GM12878 (cell line): ENCODE results near the gene KIF26A. TPM values are rescaled to one million over a fixed set of nuclear protein-coding genes. Genes with fewer than 3 reads are reported as not detected.

Experiments used
- ATAC-seq: fragments of 200-7000 bp; cut with Tn5 transposase; 3 replicates; pipeline ENCODE4 v1.9.1; 2020; ENCODE audit warnings: mild to moderate bottlenecking, moderate library complexity
- Bru-seq: library from RNA; stranded (reverse); fragments of 400-500 nt; gene quantifications from one replicate; lab custom pipeline; 2021; lab: Mats Ljungman, UMichigan
- BruChase-seq, 2 experiments: library from RNA; stranded (reverse); fragments of 400-500 nt; gene quantifications; one replicate each; lab custom pipeline; 2021; lab: Mats Ljungman, UMichigan
- BruUV-seq: library from RNA; stranded (reverse); fragments of 400-500 nt; replicated peaks from 2 replicates; lab custom pipeline; 2021; lab: Mats Ljungman, UMichigan
- CTCF ChIA-PET: fragments of 300-600 bp; sonication (Branson Sonifier 250); formaldehyde crosslinking; extraction: SDS; loops from one replicate; lab custom pipeline; 2021; ENCODE audit warnings: inconsistent platforms; lab: Yijun Ruan, JAX
- POLR2A ChIA-PET: fragments of 350-600 bp; formaldehyde crosslinking; extraction: SDS; loops from one replicate; lab custom pipeline; 2021; ENCODE audit warnings: inconsistent platforms; lab: Charles Lee
- RAD21 ChIA-PET: fragments of 300-600 bp; sonication (Branson Sonifier 250); formaldehyde crosslinking; loops from one replicate; lab custom pipeline; 2023; ENCODE audit warnings: antibody characterized with exemption; ENCODE audit not compliant: unreplicated experiment; lab: Charles Lee
- SMC1A ChIA-PET: fragments of 300-600 bp; sonication (Branson Sonifier 250); formaldehyde crosslinking; loops from one replicate; lab custom pipeline; 2023; ENCODE audit not compliant: unreplicated experiment, uncharacterized antibody; lab: Charles Lee
- DNase-seq: peaks from one replicate; pipeline ENCODE4 v3.0.0-alpha.2; 2011; ENCODE audit warnings: low read depth, low spot score
- FAIRE-seq: peaks from 3 replicates; lab custom pipeline; 2011; peaks lifted over from hg19 to GRCh38; lab: Jason Lieb, UNC
- H2AFZ ChIP-seq: 2 replicates; pipeline ENCODE4 v1.6.0; 2011; ENCODE audit warnings: low read depth, low read length, control low read depth; ENCODE audit not compliant: control insufficient read depth
- H3K27ac ChIP-seq: 2 replicates; pipeline ENCODE4 v1.5.1; 2011; ENCODE audit warnings: control low read depth; ENCODE audit not compliant: control insufficient read depth, insufficient read depth
- H3K27me3 ChIP-seq, 2 experiments: replicated peaks in 1 of 2; 2 replicates each; pipeline versions ENCODE4 v1.6.0 to v1.6.1; 2011; ENCODE audit warnings: low read length in 1 of 2; ENCODE audit not compliant: control insufficient read depth in 2 of 2, insufficient read depth in 2 of 2
- H3K36me3 ChIP-seq, 2 experiments: 2 replicates each; pipeline ENCODE4 v1.5.1; 2011; ENCODE audit warnings: low read length in 1 of 2; ENCODE audit not compliant: control insufficient read depth in 2 of 2, insufficient read depth in 2 of 2
- H3K4me1 ChIP-seq: 2 replicates; pipeline ENCODE4 v1.6.1; 2011; ENCODE audit warnings: mild to moderate bottlenecking, low read length, moderate library complexity, mixed read lengths; ENCODE audit not compliant: control insufficient read depth, insufficient read depth
- H3K4me2 ChIP-seq: 2 replicates; pipeline ENCODE4 v1.6.0; 2011; ENCODE audit warnings: control low read depth; ENCODE audit not compliant: control insufficient read depth, insufficient read depth
- H3K4me3 ChIP-seq: fragments of 200-600 bp; sonication (generic); 2 replicates; pipeline ENCODE4 v1.5.1; 2016
- H3K79me2 ChIP-seq: 2 replicates; pipeline ENCODE4 v1.6.0; 2011; ENCODE audit warnings: low read length; ENCODE audit not compliant: control insufficient read depth, insufficient read depth
- H3K9ac ChIP-seq: 2 replicates; pipeline ENCODE4 v1.8.0; 2011; ENCODE audit warnings: low read length, control low read depth, mixed read lengths; ENCODE audit not compliant: control insufficient read depth, insufficient read depth
- H3K9me3 ChIP-seq: replicated peaks from 3 replicates; pipeline ENCODE4 v1.5.1; 2011; ENCODE audit warnings: mild to moderate bottlenecking, low read length; ENCODE audit not compliant: control insufficient read depth, insufficient read depth
- H4K20me1 ChIP-seq: 2 replicates; pipeline ENCODE4 v1.6.0; 2011; ENCODE audit not compliant: control insufficient read depth, insufficient read depth
- BRCA1 ChIP-seq: IDR thresholded peaks from 2 replicates; pipeline ENCODE4 v1.6.1; 2011; ENCODE audit warnings: low read depth, low read length, improper control_type of control experiment
- CBX3 ChIP-seq: fragments of 200-600 bp; sonication (generic); IDR thresholded peaks from 2 replicates; pipeline ENCODE4 v1.6.1; 2016; ENCODE audit warnings: low read depth, borderline replicate concordance
- CREB1 ChIP-seq: IDR thresholded peaks from 2 replicates; pipeline ENCODE4 v1.6.1; 2012; ENCODE audit warnings: low read depth, mild to moderate bottlenecking, inconsistent platforms
- MTA2 ChIP-seq: fragments of 450-650 bp; IDR thresholded peaks from 2 replicates; pipeline ENCODE4 v1.6.1; 2016; ENCODE audit warnings: low read depth, mild to moderate bottlenecking, moderate library complexity
- NR2C1 ChIP-seq: fragments of 450-650 bp; IDR thresholded peaks from 2 replicates; pipeline ENCODE4 v1.6.1; 2017; ENCODE audit warnings: antibody characterized with exemption, mild to moderate bottlenecking, moderate library complexity
- NR2C2 ChIP-seq: IDR thresholded peaks from 2 replicates; pipeline ENCODE4 v1.6.1; 2011; ENCODE audit warnings: borderline replicate concordance, low read depth; ENCODE audit not compliant: control insufficient read depth, insufficient read length
- RAD51 ChIP-seq: fragments of 450-650 bp; IDR thresholded peaks from 2 replicates; pipeline ENCODE4 v1.6.1; 2016; ENCODE audit warnings: moderate library complexity, mild to moderate bottlenecking, inconsistent platforms
- SMAD5 ChIP-seq: IDR thresholded peaks from 2 replicates; pipeline ENCODE4 v1.6.1; 2016; ENCODE audit warnings: antibody characterized with exemption, low read depth
- SMARCA5 ChIP-seq: fragments of 450-650 bp; IDR thresholded peaks from 2 replicates; pipeline ENCODE4 v1.6.1; 2017; ENCODE audit warnings: mild to moderate bottlenecking
- SPI1 ChIP-seq: IDR thresholded peaks from 2 replicates; pipeline ENCODE4 v1.6.1; 2011; ENCODE audit warnings: low read depth, mild to moderate bottlenecking, low read length, moderate library complexity, borderline replicate concordance; ENCODE audit not compliant: insufficient read depth
- SUPT20H ChIP-seq: IDR thresholded peaks from 2 replicates; pipeline ENCODE4 v1.6.1; 2011; ENCODE audit warnings: low read depth, mild to moderate bottlenecking, low read length, moderate library complexity, borderline replicate concordance; ENCODE audit not compliant: control insufficient read depth
- TAF1 ChIP-seq: IDR thresholded peaks from 2 replicates; pipeline ENCODE4 v1.6.1; 2011; ENCODE audit warnings: mild to moderate bottlenecking, low read depth, low read length, borderline replicate concordance
- whole genome bisulfite sequencing: methylation state at CpG from one replicate; pipeline ENCODE4 v1.1.6; 2016; ENCODE audit warnings: low lambda C conversion rate; ENCODE audit not compliant: insufficient replicate concordance, insufficient coverage; ENCODE audit errors: missing lambda C conversion rate; 5-methylcytosine and 5-hydroxymethylcytosine counted together
- in situ Hi-C: fragments of 300-500 bp; cut with MboI; formaldehyde crosslinking; loops from 9 replicates; pipeline ENCODE4 v1.14.3; 2018; ENCODE audit warnings: mixed read lengths
- intact Hi-C: fragments of 100-400 bp; cut with micrococcal nuclease; formaldehyde crosslinking; loops from one replicate; pipeline ENCODE4 v1.14.2; 2022; ENCODE audit not compliant: unreplicated experiment
- long read RNA-seq, 2 experiments: library from polyadenylated mRNA; unstranded; transcript quantifications; one replicate each; pipeline ENCODE4 v2.0.0, GENCODE V29; 2019 to 2020
- polyA minus RNA-seq, 3 experiments: library from RNA; depleted of rRNA, polyadenylated mRNA; stranded (reverse); fragments of >200 nt; gene quantifications; 2 replicates each; pipeline ENCODE4 v1.2.3, GENCODE V29; 2011
- polyA plus RNA-seq, 11 experiments: library from polyadenylated mRNA; depleted of rRNA in 4 of 11; unstranded in 6 of 11; stranded (reverse) in 5 of 11; fragments of >200 nt; fragmentation: Nextera tagmentation in 4 of 11; fragmentation: Illumina TruSeq in 1 of 11; extraction: Ambion mirVana in 4 of 11; extraction: Trizol in 1 of 11; gene quantifications; 1 replicate in 1 of 11; 2 replicates in 10 of 11; pipeline versions ENCODE4 v1.2.1 to v1.2.3, GENCODE V29; 2011 to 2016; ENCODE audit warnings: inconsistent platforms in 2 of 11, missing spikeins in 2 of 11, low read depth in 1 of 11
- total RNA-seq, 4 experiments: library from RNA; depleted of rRNA in 3 of 4; stranded (reverse); fragments of >200 nt in 3 of 4; fragmentation: Illumina TruSeq in 1 of 4; extraction: Trizol in 1 of 4; gene quantifications; 2 replicates each; pipeline versions ENCODE4 v1.2.1 to v1.2.3, GENCODE V29; 2013 to 2021
- TF ChIP-seq, protein P1 (sequence below): IDR thresholded peaks from 2 replicates; pipeline ENCODE4 v1.6.1; 2012; ENCODE audit warnings: low read depth, low read length, improper control_type of control experiment
- TF ChIP-seq, protein P2 (sequence below): fragments of 450-650 bp; IDR thresholded peaks from 2 replicates; pipeline ENCODE4 v1.6.1; 2017; ENCODE audit warnings: low read depth, mild to moderate bottlenecking, moderate library complexity
- TF ChIP-seq, protein P3 (sequence below): fragments of 150-350 bp; IDR thresholded peaks from 2 replicates; pipeline ENCODE4 v1.6.1; 2014; ENCODE audit warnings: mild to moderate bottlenecking, low read depth, low read length

Gene KIF26A
- 0.13 and 0.15 TPM in 2 replicates for total RNA-seq (2013; cell fraction: nucleolus; rRNA removed)
- total RNA-seq (2014; rRNA removed) (not detected in 2 replicates), total RNA-seq (2014; rRNA removed; fragmentation: Illumina TruSeq; extraction: Trizol) (not detected in 2 replicates), total RNA-seq (2021) (0.05 TPM in 1 of 2 replicates, not detected in the other), polyA plus RNA-seq (2011; rRNA removed) (not detected in 2 replicates), polyA plus RNA-seq (2014; fragmentation: Illumina TruSeq; extraction: Trizol) (not detected in 2 replicates), polyA plus RNA-seq (2014; fragmentation: Nextera tagmentation; extraction: Ambion mirVana) (not detected), polyA plus RNA-seq (2014; rRNA removed) (not detected in 2 replicates), polyA plus RNA-seq (2016; fragmentation: Nextera tagmentation; extraction: Ambion mirVana) (not detected), polyA minus RNA-seq (2011; rRNA and poly(A)+ RNA removed) (not detected in 2 replicates), Bru-seq, nascent RNA (percentile 7 among the genes with signal in this experiment), BruChase-seq, experiment 1, labeled RNA remaining after a 6-hour chase (percentile 3 among the genes with signal in this experiment), BruChase-seq, experiment 2, labeled RNA remaining after a 2-hour chase (percentile 6 among the genes with signal in this experiment)
- polyA plus RNA-seq (2011; ENCODE audit: low read depth): not detected
- under 0.01 TPM in 1 of 2 replicates, not detected in the other for polyA plus RNA-seq (2011; cell fraction: cytosol; rRNA removed)
- 0.01 and 0.06 TPM in 2 replicates for polyA plus RNA-seq (2011; cell fraction: nucleus; rRNA removed)
- 0.03 TPM in 1 of 2 replicates, not detected in the other for polyA plus RNA-seq (2012)
- 0.27 and 0.31 TPM in 2 replicates for polyA minus RNA-seq (2011; cell fraction: cytosol; rRNA and poly(A)+ RNA removed)
- polyA minus RNA-seq (2011; cell fraction: nucleus; rRNA and poly(A)+ RNA removed): 0.12 and 0.19 TPM in 2 replicates
- long read RNA-seq, experiment 1: 0 reads
- long read RNA-seq, experiment 2: 0 reads

DNA sequence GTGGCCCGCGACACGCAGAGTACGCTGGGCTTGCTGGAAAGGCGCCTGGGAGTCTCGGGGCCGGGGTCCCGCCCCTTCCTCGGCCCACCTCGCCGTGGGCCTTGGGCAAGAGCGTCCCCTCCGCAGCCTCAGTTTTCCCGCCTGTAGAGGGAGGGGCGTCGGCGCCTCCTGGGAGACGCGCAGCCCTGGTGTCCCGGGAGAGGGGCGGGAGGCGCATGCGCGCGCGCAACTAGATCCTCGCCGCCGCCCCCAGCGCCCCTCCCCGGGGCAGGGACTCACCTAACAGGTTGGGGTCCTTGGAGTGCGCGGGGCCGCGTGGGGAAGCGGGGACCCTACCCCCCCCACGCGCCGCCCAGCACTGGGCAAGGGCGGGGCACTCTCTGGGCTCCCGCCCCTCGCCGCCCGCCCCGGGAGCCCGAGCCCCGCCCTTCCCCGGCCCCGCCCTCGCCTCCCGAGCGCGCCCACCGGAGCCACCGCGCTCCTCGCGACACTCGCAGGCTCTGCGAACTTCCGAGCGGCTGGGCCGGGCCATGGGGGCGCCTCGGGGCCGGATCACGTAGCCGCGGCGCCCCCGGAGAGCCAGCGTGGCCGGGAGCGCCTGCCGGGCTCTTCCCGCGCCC lies at the start of gene KIF26A:
TSS of gene KIF26A (plus strand) at position 490 of the 620 bp plus-strand sequence. CDS start 136 bp downstream, outside the sequence.
- POLR2A ChIA-PET: no interaction called here
- TF ChIP-seq SMAD5 (no peak), NR2C2 (no peak), CREB1 (no peak), TAF1 (no peak), RAD51 (no peak), SPI1 (no peak), MTA2 (no peak), CBX3 (no peak), SUPT20H (no peak), SMARCA5 (no peak), BRCA1 (no peak), NR2C1 (no peak)
- TF ChIP-seq, protein P1, sequence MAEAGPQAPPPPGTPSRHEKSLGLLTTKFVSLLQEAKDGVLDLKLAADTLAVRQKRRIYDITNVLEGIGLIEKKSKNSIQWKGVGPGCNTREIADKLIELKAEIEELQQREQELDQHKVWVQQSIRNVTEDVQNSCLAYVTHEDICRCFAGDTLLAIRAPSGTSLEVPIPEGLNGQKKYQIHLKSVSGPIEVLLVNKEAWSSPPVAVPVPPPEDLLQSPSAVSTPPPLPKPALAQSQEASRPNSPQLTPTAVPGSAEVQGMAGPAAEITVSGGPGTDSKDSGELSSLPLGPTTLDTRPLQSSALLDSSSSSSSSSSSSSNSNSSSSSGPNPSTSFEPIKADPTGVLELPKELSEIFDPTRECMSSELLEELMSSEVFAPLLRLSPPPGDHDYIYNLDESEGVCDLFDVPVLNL: no peak
- TF ChIP-seq, protein P2, sequence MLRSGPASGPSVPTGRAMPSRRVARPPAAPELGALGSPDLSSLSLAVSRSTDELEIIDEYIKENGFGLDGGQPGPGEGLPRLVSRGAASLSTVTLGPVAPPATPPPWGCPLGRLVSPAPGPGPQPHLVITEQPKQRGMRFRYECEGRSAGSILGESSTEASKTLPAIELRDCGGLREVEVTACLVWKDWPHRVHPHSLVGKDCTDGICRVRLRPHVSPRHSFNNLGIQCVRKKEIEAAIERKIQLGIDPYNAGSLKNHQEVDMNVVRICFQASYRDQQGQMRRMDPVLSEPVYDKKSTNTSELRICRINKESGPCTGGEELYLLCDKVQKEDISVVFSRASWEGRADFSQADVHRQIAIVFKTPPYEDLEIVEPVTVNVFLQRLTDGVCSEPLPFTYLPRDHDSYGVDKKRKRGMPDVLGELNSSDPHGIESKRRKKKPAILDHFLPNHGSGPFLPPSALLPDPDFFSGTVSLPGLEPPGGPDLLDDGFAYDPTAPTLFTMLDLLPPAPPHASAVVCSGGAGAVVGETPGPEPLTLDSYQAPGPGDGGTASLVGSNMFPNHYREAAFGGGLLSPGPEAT: no peak
- TF ChIP-seq, protein P3, sequence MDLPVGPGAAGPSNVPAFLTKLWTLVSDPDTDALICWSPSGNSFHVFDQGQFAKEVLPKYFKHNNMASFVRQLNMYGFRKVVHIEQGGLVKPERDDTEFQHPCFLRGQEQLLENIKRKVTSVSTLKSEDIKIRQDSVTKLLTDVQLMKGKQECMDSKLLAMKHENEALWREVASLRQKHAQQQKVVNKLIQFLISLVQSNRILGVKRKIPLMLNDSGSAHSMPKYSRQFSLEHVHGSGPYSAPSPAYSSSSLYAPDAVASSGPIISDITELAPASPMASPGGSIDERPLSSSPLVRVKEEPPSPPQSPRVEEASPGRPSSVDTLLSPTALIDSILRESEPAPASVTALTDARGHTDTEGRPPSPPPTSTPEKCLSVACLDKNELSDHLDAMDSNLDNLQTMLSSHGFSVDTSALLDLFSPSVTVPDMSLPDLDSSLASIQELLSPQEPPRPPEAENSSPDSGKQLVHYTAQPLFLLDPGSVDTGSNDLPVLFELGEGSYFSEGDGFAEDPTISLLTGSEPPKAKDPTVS: no peak
- H3K9me3 ChIP-seq: no peaks in the 10 kb centered on the region; the same call in 2 of the 3 replicates
- H3K36me3 ChIP-seq: no peaks in the 10 kb centered on the region
- no peaks in the 10 kb centered on the region for H4K20me1 ChIP-seq
- no peak for FAIRE-seq
- no peak within 1 kb of the TSS for H3K9ac ChIP-seq
- BruUV-seq: no TSS peak
- H3K27ac ChIP-seq: no peak within 1 kb of the TSS
- no peak for ATAC-seq
- 6% methylated on average over 31 of the region's 77 CpGs for WGBS
- SMC1A ChIA-PET: no interaction called here
- H3K79me2 ChIP-seq: no peaks in the 10 kb centered on the region
- peak within 1 kb of the TSS; percentile 64 for H3K4me2 ChIP-seq
- CTCF ChIA-PET: no interaction called here
- no peak within 1 kb of the TSS for H2AFZ ChIP-seq
- in situ Hi-C loops (loop anchor here (5.0 kb wide), 1 partner anchor 61 kb away; no protein-coding TSS in a partner anchor), intact Hi-C loops (no loop called here)
- H3K4me1 ChIP-seq: no peaks in the 10 kb centered on the region
- peaks cover 10 to 15% of the 10 kb centered on the region in 2 experiments; a peak in 3 of 4 replicates for H3K27me3 ChIP-seq
- DNase-seq: no peak
- RAD21 ChIA-PET: no interaction called here
- no peak within 1 kb of the TSS for H3K4me3 ChIP-seq
